GM21723 (cell line): ENCODE measurements around the gene TTC9C.
A peak's percentile ranks its signal among the peaks of the same experiment; 100 is the strongest.
"Not testable (repeated sequence)": the region's sequence is repeated elsewhere in the genome, so short reads cannot be mapped to it uniquely, and the experiment has no call there.

ENCODE experiments used
- ATAC-seq: cut with Tn5 transposase; IDR thresholded peaks from one replicate; pipeline ENCODE4 v1.9.1; 2021; ENCODE audit warnings: mild to moderate bottlenecking, moderate library complexity; ENCODE audit not compliant: unreplicated experiment

Gene TTC9C

GRCh38 chr11:62709247-62710000 lies 18.9 kb upstream of the TTC9C start:
- peak; percentile 66 for ATAC-seq

DNA sequence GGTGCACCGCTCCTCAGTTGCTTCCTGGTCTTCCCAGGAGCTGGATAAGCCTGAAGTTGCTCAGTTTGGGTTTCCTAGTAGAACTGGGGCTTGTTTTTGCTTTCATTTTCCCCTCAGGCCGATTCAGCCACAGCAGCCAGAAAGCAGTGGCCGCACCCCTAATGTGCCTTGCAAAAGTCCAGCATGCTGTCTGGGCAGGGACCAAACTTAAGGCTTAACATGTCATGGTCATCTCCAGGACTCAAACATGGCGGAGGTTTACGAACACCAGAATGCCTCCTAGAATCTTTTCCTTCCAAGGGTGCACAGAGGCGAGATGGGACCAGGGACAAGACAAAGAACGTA lies 18.3 kb upstream of the TTC9C start:
- ATAC-seq: no peak

DNA sequence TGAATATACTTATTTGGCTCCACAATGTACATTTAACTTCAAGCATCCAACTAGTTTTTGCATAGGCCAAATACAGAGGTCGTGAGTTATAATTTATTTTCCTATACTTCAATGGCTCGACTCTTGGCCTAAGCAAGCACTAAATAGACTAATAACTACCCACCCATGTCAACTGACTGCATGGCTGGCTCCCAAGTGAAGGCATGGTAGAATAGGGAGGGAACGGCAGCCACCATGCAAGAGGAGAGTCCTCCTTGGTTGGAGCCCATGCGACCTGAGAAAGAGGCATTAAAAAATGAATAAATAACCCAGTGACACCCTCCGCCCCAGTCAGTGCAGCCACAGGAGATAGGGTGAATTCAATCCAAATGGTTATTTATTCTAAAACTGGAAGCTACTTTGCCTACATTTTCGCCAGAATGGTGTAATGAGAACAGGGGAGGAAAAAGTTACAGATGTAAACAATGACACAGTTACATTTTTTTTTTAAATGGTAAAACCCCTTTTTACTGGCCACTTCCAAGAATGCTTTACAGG lies 15.9 kb upstream of the TTC9C start:
- ATAC-seq: no peak

DNA sequence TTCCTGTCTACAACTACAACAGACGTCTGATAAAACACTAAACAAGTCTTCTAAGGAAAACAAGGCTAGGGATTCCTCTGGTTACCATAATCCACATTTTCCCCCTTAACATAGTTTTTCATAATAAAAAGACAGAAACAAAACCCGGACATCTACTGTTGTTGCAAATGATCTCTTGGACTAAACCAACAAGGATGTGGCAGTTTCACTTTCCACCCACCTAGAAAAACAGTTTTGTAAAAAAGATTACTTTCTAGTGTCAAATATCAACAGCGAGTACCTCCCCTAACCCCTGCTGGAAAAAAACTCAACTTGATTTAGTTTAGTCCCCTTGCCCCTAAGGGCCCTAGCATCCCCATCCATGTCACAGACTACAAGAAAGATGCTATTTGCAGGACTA lies 15.4 kb upstream of the TTC9C start:
- no peak for ATAC-seq

DNA sequence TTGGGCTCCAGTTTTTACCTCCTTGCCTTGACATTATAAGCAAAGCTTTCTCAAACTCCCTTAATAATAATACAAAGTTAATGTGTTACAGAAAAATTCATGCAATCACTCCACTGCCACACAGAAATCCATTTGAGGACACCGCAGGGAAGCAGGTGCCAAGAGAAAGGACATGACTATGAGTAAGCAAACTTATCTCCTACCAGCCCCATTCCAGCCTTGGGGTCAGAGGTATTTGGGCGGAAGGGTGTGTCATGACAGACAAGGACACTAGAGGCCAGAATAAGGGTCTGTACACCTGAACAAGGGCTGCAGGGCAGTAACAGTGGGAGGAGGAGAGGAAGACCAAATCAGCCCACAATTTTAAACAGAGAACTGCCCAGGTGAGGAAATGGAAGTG lies 14.9 kb upstream of the TTC9C start:
- no peak for ATAC-seq

GRCh38 chr11:62715150-62716130 lies 12.8 kb upstream of the TTC9C start:
- no peak for ATAC-seq

GRCh38 chr11:62716206-62716605 lies 12.1 kb upstream of the TTC9C start:
- no peak for ATAC-seq

GRCh38 chr11:62716816-62717215 lies 11.5 kb upstream of the TTC9C start:
- ATAC-seq: no peak

DNA sequence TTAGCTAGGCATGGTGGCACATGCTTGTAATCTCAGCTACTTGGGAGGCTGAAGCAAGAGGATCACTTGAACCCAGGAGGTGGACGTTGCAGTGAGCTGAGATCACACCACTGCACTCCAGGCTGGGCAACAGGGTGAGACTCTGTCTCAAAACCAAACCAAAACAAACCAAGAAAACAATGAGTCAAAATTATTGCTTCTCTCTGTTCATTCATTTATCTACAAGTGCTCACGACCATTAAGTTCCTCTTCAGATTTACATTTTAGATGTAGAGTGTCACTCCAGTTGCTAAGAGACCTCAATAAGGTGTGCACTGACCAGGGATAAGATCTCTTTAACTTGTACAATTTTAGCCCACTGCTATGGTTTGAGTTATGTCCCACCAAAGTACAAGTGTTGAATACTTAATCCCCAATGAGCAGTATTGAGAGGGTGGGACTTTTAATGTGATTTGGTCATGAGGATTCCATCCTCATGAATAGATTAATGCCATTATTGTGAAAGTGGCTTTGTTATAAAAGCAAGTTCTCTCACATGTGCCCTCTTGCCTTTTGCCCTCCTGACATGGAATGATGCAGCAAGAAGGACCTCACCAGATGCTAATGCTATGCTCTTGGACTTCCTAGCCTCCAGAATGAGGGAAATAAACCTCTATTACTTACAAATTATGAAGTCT lies 8.8 kb upstream of the TTC9C start:
- ATAC-seq: no peak

DNA sequence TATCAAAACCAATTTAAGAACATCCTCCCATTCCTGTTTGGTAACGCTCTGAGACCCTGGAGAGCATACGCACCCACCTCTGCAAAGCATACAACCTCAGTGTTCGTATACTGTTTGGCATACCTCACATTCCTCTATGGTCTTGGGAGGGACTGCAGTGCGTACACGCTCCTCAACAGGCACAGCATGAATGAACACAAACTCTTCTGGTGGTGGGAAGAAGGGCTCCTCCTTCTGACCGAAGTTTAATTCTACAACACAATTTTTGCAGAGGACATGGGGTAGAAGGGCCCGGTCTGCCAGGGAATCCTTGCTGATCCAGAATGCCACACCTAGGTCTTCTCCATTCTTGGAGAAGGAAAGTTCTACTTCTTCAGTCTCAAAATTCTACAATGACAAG lies 6.3 kb upstream of the TTC9C start:
- ATAC-seq: no peak

DNA sequence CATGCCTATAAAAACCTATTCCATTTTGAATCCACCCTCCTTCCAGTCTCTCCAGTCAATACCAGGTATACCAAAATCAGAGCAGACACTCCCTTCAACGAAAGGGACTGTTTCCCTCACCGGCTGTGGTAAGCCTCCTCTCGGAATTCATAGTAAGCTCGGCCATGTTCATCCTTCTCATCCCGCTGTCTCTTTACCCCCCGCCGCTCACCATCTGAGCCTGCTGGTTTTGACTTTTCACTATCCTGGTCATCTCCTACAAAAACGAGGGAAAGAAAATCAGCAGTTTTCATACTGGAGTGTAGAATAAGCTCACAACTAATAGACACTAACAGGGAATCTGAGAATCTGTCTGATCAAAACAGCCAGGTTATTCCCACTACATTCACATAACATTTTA lies 4.1 kb upstream of the TTC9C start:
- no peak for ATAC-seq

DNA sequence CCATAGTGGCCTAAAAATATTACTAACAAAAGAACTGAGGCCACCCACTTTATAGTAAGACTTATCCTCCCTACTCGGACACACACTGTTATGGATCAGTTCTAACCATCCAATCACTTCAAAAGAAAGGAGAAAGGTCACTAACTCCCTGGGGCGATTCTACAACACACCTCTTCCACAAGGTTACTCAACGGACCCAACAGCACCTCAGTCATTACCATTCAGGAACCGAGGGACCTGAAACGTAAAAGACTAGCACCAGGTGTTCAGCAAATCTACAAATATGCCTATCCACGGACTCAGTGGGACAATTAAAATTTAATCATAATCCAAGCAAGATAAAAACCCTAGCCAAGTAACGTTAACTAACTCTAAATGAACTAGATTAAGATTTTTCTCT lies 2.6 kb upstream of the TTC9C start:
- ATAC-seq: no peak

DNA sequence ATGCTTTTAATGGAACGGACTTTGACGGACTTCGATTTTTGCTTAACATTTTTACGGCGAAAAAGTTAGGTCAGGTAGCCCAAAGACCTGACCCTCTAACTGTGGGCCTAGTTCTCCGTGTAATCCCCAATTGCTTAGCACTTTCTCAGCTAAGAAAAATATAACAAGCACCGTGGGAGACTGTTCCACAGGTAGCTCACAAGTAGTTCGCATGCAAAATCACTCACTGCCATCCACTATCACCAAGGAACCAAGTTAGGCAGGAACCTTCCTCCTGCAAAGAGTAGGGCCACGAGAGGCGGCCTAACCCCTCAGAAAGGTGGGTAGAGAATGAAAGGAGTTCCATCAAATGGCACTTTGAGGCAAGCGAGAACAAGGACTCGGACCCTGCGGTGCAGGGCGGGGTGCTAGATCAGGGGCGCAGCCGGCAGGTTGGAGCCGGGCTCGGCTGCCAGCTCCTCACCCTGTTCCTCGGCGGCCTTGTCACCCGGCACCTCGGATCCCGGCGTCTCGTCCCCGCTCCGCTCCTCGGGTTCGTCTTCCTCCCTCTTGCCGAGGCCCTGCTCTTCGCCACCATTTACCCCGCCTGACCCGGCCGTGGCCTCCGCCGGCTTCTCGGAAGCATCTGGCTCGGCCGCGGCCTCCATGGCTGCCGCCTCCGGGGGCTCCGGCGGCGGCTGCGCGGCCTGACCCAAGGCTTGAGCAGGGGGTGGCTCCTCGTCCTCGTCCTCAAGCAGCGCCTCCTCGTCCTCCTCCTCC lies 2.0 kb upstream of the TTC9C start:
- peak; percentile 3 for ATAC-seq

DNA sequence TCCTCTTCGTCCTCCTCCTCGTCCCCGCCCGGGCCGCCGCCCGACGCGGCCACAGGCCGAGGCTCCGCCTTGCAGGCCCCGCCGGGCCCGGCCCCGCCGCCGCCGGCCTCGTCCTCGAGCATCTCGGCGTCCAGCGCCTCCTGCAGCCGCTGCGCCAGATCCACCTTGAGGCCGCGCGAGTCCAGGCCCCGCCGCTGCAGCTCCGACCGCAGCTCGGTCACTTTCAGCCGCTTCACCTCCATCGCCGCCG lies 1.4 kb upstream of the TTC9C start:
- peak; percentile 12 for ATAC-seq

GRCh38 chr11:62727165-62727871 lies 968 bp upstream of the TTC9C start, which contains the start of gene HNRNPUL2:
TSS of gene HNRNPUL2 (minus strand) at chr11:62727457. CDS start at chr11:62727156, 301 bp downstream.
- ATAC-seq: peak; percentile 70

DNA sequence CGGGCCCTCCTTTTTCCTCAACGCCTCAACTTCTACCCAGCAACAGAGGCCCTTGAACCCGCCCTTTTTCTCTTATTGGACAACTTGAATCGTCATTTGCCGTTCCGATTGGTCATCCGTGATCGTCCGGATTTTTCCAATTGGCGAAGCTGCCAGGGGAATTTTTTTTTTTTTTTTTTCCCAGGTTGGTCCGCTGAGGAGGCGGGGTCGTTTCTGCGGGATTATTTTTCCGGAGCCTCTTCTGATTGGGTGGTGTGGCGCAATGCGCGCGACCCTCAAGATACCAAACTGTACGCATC lies 465 bp upstream of the TTC9C start:
- peak; percentile 52 for ATAC-seq

- ATAC-seq: not testable (repeated sequence)
These were observed 1.8 kb downstream of the TTC9C start for GRCh38 chr11:62730076-62730475.

GRCh38 chr11:62732830-62733229 lies 4.5 kb downstream of the TTC9C start:
- ATAC-seq: no peak

- no peak for ATAC-seq
These were observed 8.9 kb downstream of the TTC9C start for GRCh38 chr11:62737196-62737595.

GRCh38 chr11:62747475-62748160 lies 19.3 kb downstream of the TTC9C start:
- ATAC-seq: no peak
